ENCODE data around the gene COL9A2. TPM values are rescaled to one million over a fixed set of nuclear protein-coding genes. Genes with fewer than 3 reads are reported as not detected.
A peak's percentile ranks its signal among the peaks of the same experiment; 100 is the strongest.
"Not testable (repeated sequence)": the region's sequence is repeated elsewhere in the genome, so short reads cannot be mapped to it uniquely, and the experiment has no call there.

The COL9A2 gene
- total and polyA plus RNA-seq, 12 donors = 0.20 to 1.8 (median 0.37) TPM

DNA sequence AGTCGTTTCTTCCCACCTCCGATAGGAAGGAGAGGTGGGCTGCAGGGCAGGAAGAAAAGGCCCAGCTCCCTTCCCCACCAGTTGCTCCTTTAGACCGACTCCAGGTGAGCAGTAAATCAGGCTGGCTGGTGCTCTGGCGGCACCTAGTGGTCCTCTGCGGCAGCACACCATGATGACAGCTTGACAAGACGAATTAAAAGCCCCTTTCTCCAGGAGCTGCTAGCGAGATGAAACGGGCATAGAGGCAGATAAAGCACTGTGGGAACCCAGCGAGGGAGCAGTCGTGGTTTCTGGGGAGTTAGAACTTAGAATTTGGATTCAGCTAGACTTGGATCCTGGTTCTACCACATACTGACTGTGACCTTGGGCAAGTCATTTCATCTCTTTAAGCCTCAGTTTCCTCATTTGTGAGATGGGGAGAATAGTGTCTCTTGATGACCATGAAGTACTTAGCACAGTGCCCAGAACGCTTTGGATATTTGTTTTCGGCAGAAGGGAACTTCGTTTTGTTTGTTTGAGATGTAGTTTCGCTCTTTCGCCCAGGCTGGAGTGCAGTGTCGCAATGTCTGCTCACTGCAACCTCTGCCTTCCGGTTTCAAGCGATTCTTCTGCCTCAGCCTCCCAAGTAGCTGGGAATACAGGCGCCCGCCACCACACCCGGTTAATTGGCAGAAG lies 21.8 kb upstream of the COL9A2 start:
- intact Hi-C loops (cut with DNase I) = loop anchor here (1.0 to 10.0 kb wide), 11 partner anchors 63 to 257 kb away; no protein-coding TSS in a partner anchor
- ATAC-seq = peak; percentile 67 to 86 (median 83)
- DNase-seq = peak; percentile 67 to 80
- peak overlapping the region in 1 of 10 donors; percentile 84 for H3K27ac ChIP-seq
- WGBS, 2 donors = 33 to 37% methylated on average over 21 of the region's 21 CpGs
- H3K27me3 ChIP-seq = peaks cover 0 to 26% (median 13%) of the 10 kb centered on the region in 7 donors
- TF ChIP-seq, protein P1, sequence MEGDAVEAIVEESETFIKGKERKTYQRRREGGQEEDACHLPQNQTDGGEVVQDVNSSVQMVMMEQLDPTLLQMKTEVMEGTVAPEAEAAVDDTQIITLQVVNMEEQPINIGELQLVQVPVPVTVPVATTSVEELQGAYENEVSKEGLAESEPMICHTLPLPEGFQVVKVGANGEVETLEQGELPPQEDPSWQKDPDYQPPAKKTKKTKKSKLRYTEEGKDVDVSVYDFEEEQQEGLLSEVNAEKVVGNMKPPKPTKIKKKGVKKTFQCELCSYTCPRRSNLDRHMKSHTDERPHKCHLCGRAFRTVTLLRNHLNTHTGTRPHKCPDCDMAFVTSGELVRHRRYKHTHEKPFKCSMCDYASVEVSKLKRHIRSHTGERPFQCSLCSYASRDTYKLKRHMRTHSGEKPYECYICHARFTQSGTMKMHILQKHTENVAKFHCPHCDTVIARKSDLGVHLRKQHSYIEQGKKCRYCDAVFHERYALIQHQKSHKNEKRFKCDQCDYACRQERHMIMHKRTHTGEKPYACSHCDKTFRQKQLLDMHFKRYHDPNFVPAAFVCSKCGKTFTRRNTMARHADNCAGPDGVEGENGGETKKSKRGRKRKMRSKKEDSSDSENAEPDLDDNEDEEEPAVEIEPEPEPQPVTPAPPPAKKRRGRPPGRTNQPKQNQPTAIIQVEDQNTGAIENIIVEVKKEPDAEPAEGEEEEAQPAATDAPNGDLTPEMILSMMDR (IDR thresholded peaks at IDR 0.05) = peak; percentile 93 to 99 (median 98)
- peaks cover 0 to 52% (median 0%) of the 10 kb centered on the region in 9 donors for H3K4me1 ChIP-seq
- H3K4me3 ChIP-seq = peak overlapping the region in 1 of 10 donors; percentile 37
- H3K36me3 ChIP-seq = no peaks in the 10 kb centered on the region
- H3K9me3 ChIP-seq = peaks cover 0 to 5% (median 0%) of the 10 kb centered on the region in 11 donors

DNA sequence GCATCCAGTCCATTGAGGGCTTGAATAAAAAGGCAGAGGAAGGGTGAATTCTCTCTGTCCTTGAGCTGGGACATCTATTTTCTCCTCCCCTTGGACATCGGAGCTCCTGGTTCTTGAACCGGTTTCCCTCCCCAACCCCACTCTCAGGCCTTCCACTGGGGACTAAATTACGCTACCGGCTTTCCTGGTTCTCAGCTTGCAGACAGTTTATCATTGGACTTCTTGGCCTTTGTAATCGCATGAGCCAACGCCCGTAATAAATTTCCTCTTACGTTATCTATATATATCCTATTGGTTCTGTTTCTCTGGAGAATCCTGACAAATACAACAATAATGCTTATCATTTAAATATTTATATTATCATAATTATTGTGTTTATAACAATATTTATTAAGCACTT lies 20.4 kb upstream of the COL9A2 start:
- peaks cover 0 to 40% (median 0%) of the 10 kb centered on the region in 9 donors for H3K4me1 ChIP-seq
- ATAC-seq (no peak), DNase-seq (no peak)
- TF ChIP-seq, protein P1 (IDR thresholded peaks at IDR 0.05) = no peak
- peaks cover 0 to 5% (median 0%) of the 10 kb centered on the region in 11 donors for H3K9me3 ChIP-seq
- H3K4me3 ChIP-seq = no peak overlapping the region
- H3K36me3 ChIP-seq = no peaks in the 10 kb centered on the region
- no peak overlapping the region for H3K27ac ChIP-seq
- peaks cover 0 to 26% (median 13%) of the 10 kb centered on the region in 7 donors for H3K27me3 ChIP-seq
- 73 to 78% methylated on average over 8 of the region's 8 CpGs for WGBS, 2 donors
- intact Hi-C loops (cut with DNase I) = loop anchor here in 8 of 10 donors (5.0 to 10.0 kb wide), 7 partner anchors 65 to 255 kb away; no protein-coding TSS in a partner anchor

DNA sequence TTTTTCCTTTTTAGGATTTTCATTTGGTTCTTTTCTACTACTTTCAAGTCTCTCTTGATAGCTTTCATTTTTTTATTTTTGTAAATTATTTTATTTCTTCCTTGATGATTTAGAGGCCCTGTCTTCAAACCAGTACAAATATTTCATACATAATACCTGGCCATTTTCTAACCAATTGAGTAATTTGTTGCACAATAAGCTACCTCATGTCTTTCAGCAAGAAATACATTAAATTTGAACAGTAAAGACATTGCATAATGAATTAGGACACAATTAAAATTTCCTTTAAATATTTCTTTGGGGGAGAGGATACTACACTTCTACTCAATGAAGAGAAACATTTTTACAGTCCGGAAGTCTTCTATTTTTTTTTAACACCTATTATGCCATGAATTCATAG lies 15.6 kb upstream of the COL9A2 start:
- ATAC-seq (no peak), DNase-seq (no peak)
- no peak overlapping the region for H3K27ac ChIP-seq
- 83 to 92% methylated on average over 1 of the region's 1 CpG for WGBS, 2 donors
- H3K9me3 ChIP-seq = peaks cover 0 to 10% (median 0%) of the 10 kb centered on the region in 11 donors
- H3K4me1 ChIP-seq = no peaks in the 10 kb centered on the region
- TF ChIP-seq, protein P1 (IDR thresholded peaks at IDR 0.05) = no peak
- peaks cover 0 to 8% (median 5%) of the 10 kb centered on the region in 7 donors for H3K27me3 ChIP-seq
- H3K36me3 ChIP-seq = no peaks in the 10 kb centered on the region
- intact Hi-C loops (cut with DNase I) = loop anchor here in 1 of 10 donors (10.0 kb wide), 1 partner anchor 72 kb away; no protein-coding TSS in a partner anchor
- H3K4me3 ChIP-seq = no peak overlapping the region

DNA sequence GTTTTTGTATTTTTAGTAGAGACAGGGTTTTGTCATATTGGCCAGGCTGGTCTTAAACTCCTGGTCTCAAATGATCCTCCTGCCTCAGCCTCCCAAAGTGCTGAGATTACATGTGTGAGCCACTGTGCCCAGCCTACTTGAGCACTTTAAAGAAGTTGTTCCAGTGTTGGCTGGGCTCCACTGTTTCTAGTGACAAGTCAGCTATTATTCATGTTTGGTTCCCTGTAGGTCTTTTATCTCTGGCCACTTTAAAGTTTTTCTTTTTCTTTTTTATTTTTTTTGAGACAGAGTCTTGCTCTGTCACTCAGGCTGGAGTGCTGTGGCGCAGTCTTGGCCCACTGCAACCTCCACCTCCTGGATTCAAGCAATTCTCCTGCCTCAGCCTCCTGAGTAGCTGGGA lies 14.3 kb upstream of the COL9A2 start:
- not testable (repeated sequence) for H3K27me3 ChIP-seq, ATAC-seq, DNase-seq, H3K36me3 ChIP-seq, H3K27ac ChIP-seq, H3K4me1 ChIP-seq, H3K4me3 ChIP-seq
- WGBS, 2 donors = 48 to 97% methylated on average over 1 of the region's 1 CpG
- peaks cover 0 to 17% (median 0%) of the 10 kb centered on the region in 11 donors for H3K9me3 ChIP-seq
- intact Hi-C loops (cut with DNase I) = loop anchor here in 1 of 10 donors (10.0 kb wide), 1 partner anchor 73 kb away; no protein-coding TSS in a partner anchor

All from heart right ventricle (tissue), 16 donors.